T1000 (cell line): ENCODE results near the gene MAP3K1.

Source experiments
- DNase-seq: peaks from one replicate; lab custom pipeline; 2025; ENCODE audit warnings: mixed read lengths; lab: John Stamatoyannopoulos, UW

The MAP3K1 gene

GRCh38 chr5:56909294-56910209 lies 94.2 kb downstream of the MAP3K1 start, which contains the start of gene SETD9:
TSS of gene SETD9 (plus strand) at chr5:56909596. CDS start at chr5:56909646, 50 bp downstream.
- DNase-seq, result peak; percentile 95

- DNase-seq, result no peak
These were observed 95.0 kb downstream of the MAP3K1 start for GRCh38 chr5:56910210-56910965.

- DNase-seq, result no peak
These were observed 98.4 kb downstream of the MAP3K1 start for GRCh38 chr5:56913766-56914165.

DNA sequence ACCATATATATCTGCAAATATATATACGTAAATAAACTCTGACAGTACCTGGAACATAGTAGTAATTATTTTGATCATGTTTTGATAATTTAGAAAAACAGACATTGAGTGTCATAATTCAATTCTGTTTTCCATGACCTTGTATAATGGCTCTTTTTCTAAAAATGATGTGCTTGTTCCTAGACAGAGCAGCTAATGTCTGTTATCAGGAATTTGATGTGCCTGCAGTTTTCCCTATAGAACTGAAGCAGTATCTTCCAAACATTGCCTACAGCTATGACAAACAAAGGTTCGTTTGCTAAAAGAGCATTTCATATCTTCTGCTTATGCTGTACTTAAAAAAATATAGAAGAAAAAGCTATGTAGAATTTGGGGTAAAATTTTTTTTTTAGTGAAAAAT lies 99.3 kb downstream of the MAP3K1 start:
- no peak for DNase-seq

- no peak for DNase-seq
These were observed 102.2 kb downstream of the MAP3K1 start for GRCh38 chr5:56917534-56917933.

DNA sequence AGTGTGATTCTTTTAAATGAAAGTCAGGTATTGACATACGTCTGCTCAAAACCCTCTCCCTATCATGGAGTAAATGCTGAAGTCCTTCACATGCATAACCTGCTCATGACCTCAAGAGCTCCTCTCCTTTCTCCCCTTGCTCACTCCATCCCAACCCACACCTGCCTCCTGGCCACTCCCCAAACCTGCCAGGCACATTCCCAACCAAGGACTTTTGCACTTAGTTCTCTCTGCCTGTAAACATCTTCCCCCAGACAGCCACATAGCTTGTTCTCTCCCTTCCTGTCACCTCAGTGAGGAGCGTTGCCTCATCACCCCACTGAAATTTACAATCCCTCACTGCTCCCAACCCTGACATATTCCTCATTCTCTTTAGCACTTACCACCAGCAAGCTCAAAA lies 102.7 kb downstream of the MAP3K1 start:
- no peak for DNase-seq

GRCh38 chr5:56919942-56920662 lies 104.8 kb downstream of the MAP3K1 start:
- no peak for DNase-seq

GRCh38 chr5:56922922-56923321 lies 107.6 kb downstream of the MAP3K1 start:
- no peak for DNase-seq

- DNase-seq, result no peak
These were observed 119.0 kb downstream of the MAP3K1 start for GRCh38 chr5:56934325-56934724.

- no peak for DNase-seq
These were observed 123.5 kb downstream of the MAP3K1 start for GRCh38 chr5:56938858-56939257.

GRCh38 chr5:56941981-56942380 lies 126.6 kb downstream of the MAP3K1 start:
- DNase-seq, result no peak
